ENCODE measurements around the gene SRPX. TPM values are rescaled to one million over a fixed set of nuclear protein-coding genes. Genes with fewer than 3 reads are reported as not detected.

SRPX gene
- total RNA-seq, result not detected

GRCh38 chrX:38220415-38221390 is at the start of gene SRPX:
Gene SRPX, minus strand, starts transcription at chrX:38220871. Its CDS starts 79 bp downstream, at chrX:38220792.
- POLR2A ChIA-PET, result no interaction called here
- CTCF ChIA-PET, result interaction anchor here (1.0 kb wide), 1 partner anchor 50 kb away, joined by 3 read pairs; no protein-coding TSS in a partner anchor

- CTCF ChIA-PET, result no interaction called here
- POLR2A ChIA-PET, result no interaction called here
These were observed 47.3 kb upstream of the SRPX start for GRCh38 chrX:38268011-38268410.

GRCh38 chrX:38262715-38263620 is 42.3 kb upstream of the SRPX start:
- ChIA-PET POLR2A (no interaction called here), CTCF (no interaction called here)

GRCh38 chrX:38260231-38260630 is 39.6 kb upstream of the SRPX start:
- ChIA-PET CTCF (no interaction called here), POLR2A (no interaction called here)

GRCh38 chrX:38256019-38256418 is 35.3 kb upstream of the SRPX start:
- ChIA-PET POLR2A (no interaction called here), CTCF (no interaction called here)

GRCh38 chrX:38249965-38250364 is 29.3 kb upstream of the SRPX start:
- ChIA-PET POLR2A (no interaction called here), CTCF (no interaction called here)

- POLR2A ChIA-PET, result no interaction called here
- CTCF ChIA-PET, result no interaction called here
These were observed 26.4 kb upstream of the SRPX start for GRCh38 chrX:38247051-38247450.

- ChIA-PET POLR2A (no interaction called here), CTCF (no interaction called here)
These were observed 19.9 kb upstream of the SRPX start for GRCh38 chrX:38240541-38240940.

- ChIA-PET CTCF (no interaction called here), POLR2A (no interaction called here)
These were observed 16.4 kb upstream of the SRPX start for GRCh38 chrX:38236901-38237615.

- POLR2A ChIA-PET, result no interaction called here
- CTCF ChIA-PET, result no interaction called here
These were observed 13.4 kb upstream of the SRPX start for GRCh38 chrX:38233891-38234667.

- ChIA-PET POLR2A (no interaction called here), CTCF (no interaction called here)
These were observed 11.5 kb upstream of the SRPX start for GRCh38 chrX:38232079-38232686.

GRCh38 chrX:38225093-38225492 is 4.4 kb upstream of the SRPX start:
- POLR2A ChIA-PET, result no interaction called here

GRCh38 chrX:38224160-38224559 is 3.5 kb upstream of the SRPX start:
- POLR2A ChIA-PET, result no interaction called here
- CTCF ChIA-PET, result no interaction called here

More at GRCh38 chrX:38225093-38225492, 4.4 kb upstream of the SRPX start:
- CTCF ChIA-PET, result no interaction called here

GRCh38 chrX:38221391-38221929 is 789 bp upstream of the SRPX start:
- CTCF ChIA-PET, result interaction anchor here (1.0 kb wide), 1 partner anchor 50 kb away, joined by 3 read pairs; no protein-coding TSS in a partner anchor

GRCh38 chrX:38220024-38220414 is 652 bp downstream of the SRPX start:
- ChIA-PET CTCF (no interaction called here), POLR2A (no interaction called here)

More at GRCh38 chrX:38221391-38221929, 789 bp upstream of the SRPX start:
- POLR2A ChIA-PET, result no interaction called here

- CTCF ChIA-PET, result no interaction called here
These were observed 4.0 kb downstream of the SRPX start for GRCh38 chrX:38216642-38217041.

GRCh38 chrX:38214551-38215531 is 5.8 kb downstream of the SRPX start:
- ChIA-PET CTCF (no interaction called here), POLR2A (no interaction called here)

More at GRCh38 chrX:38216642-38217041, 4.0 kb downstream of the SRPX start:
- POLR2A ChIA-PET, result no interaction called here

- CTCF ChIA-PET, result no interaction called here
- POLR2A ChIA-PET, result no interaction called here
These were observed 6.6 kb downstream of the SRPX start for GRCh38 chrX:38214044-38214443.
